ENCODE measurements around the gene POLR2F.

The POLR2F gene

GRCh38 chr22:37985050-37985585 lies 31.6 kb downstream of the POLR2F start:
- peaks cover 3% of the 10 kb centered on the region for H3K36me3 ChIP-seq (ENCODE audit: insufficient read depth, insufficient read length, low read length)
- H3K9ac ChIP-seq (ENCODE audit: insufficient read length, low read depth) = no peak overlapping the region
- no peaks in the 10 kb centered on the region for H3K9me3 ChIP-seq (ENCODE audit: insufficient read depth, low read length)
- TF ChIP-seq YY1 (IDR thresholded peaks at IDR 0.05; ENCODE audit: insufficient read depth, insufficient read length) = no peak
- TF ChIP-seq ZNF274 (IDR thresholded peaks at IDR 0.05; ENCODE audit: low read depth, low read length) = no peak
- no peak for TF ChIP-seq SUZ12 (IDR thresholded peaks at IDR 0.05; ENCODE audit: extremely low read depth, insufficient read depth, insufficient read length)
- no peaks in the 10 kb centered on the region for H3K27me3 ChIP-seq (ENCODE audit: insufficient read depth, insufficient read length)
- DNase-seq (ENCODE audit: low read depth, low spot score) = no peak
- peaks cover 33% of the 10 kb centered on the region for H3K4me1 ChIP-seq (ENCODE audit: insufficient read depth, insufficient read length)
- no peak overlapping the region for H3K4me3 ChIP-seq (ENCODE audit: insufficient read length, low read depth)

GRCh38 chr22:37985751-37986281 lies 32.3 kb downstream of the POLR2F start:
- no peaks in the 10 kb centered on the region for H3K9me3 ChIP-seq (ENCODE audit: insufficient read depth, low read length)
- no peak for TF ChIP-seq ZNF274 (IDR thresholded peaks at IDR 0.05; ENCODE audit: low read depth, low read length)
- TF ChIP-seq SUZ12 (IDR thresholded peaks at IDR 0.05; ENCODE audit: extremely low read depth, insufficient read depth, insufficient read length) = no peak
- no peak for TF ChIP-seq YY1 (IDR thresholded peaks at IDR 0.05; ENCODE audit: insufficient read depth, insufficient read length)
- peaks cover 32% of the 10 kb centered on the region for H3K4me1 ChIP-seq (ENCODE audit: insufficient read depth, insufficient read length)
- peaks cover 2% of the 10 kb centered on the region for H3K36me3 ChIP-seq (ENCODE audit: insufficient read depth, insufficient read length, low read length)
- H3K4me3 ChIP-seq (ENCODE audit: insufficient read length, low read depth) = no peak overlapping the region
- no peak for DNase-seq (ENCODE audit: low read depth, low spot score)
- no peaks in the 10 kb centered on the region for H3K27me3 ChIP-seq (ENCODE audit: insufficient read depth, insufficient read length)
- no peak overlapping the region for H3K9ac ChIP-seq (ENCODE audit: insufficient read length, low read depth)

GRCh38 chr22:37986371-37986770 lies 32.9 kb downstream of the POLR2F start:
- Histone ChIP-seq H3K9ac (ENCODE audit: insufficient read length, low read depth) (no peak overlapping the region), H3K4me1 (ENCODE audit: insufficient read depth, insufficient read length) (peaks cover 32% of the 10 kb centered on the region), H3K36me3 (ENCODE audit: insufficient read depth, insufficient read length, low read length) (no peaks in the 10 kb centered on the region), H3K9me3 (ENCODE audit: insufficient read depth, low read length) (no peaks in the 10 kb centered on the region), H3K27me3 (ENCODE audit: insufficient read depth, insufficient read length) (no peaks in the 10 kb centered on the region), H3K4me3 (ENCODE audit: insufficient read length, low read depth) (no peak overlapping the region)
- no peak for TF ChIP-seq SUZ12 (IDR thresholded peaks at IDR 0.05; ENCODE audit: extremely low read depth, insufficient read depth, insufficient read length)
- TF ChIP-seq YY1 (IDR thresholded peaks at IDR 0.05; ENCODE audit: insufficient read depth, insufficient read length) = no peak
- no peak for TF ChIP-seq ZNF274 (IDR thresholded peaks at IDR 0.05; ENCODE audit: low read depth, low read length)
- no peak for DNase-seq (ENCODE audit: low read depth, low spot score)

GRCh38 chr22:37989146-37990045 lies 35.9 kb downstream of the POLR2F start:
- no peaks in the 10 kb centered on the region for H3K9me3 ChIP-seq (ENCODE audit: insufficient read depth, low read length)
- H3K4me3 ChIP-seq (ENCODE audit: insufficient read length, low read depth) = no peak overlapping the region
- DNase-seq (ENCODE audit: low read depth, low spot score) = no peak
- H3K4me1 ChIP-seq (ENCODE audit: insufficient read depth, insufficient read length) = peaks cover 23% of the 10 kb centered on the region
- no peaks in the 10 kb centered on the region for H3K27me3 ChIP-seq (ENCODE audit: insufficient read depth, insufficient read length)
- peak overlapping the region; percentile 32 for H3K9ac ChIP-seq (ENCODE audit: insufficient read length, low read depth)
- no peaks in the 10 kb centered on the region for H3K36me3 ChIP-seq (ENCODE audit: insufficient read depth, insufficient read length, low read length)
- no peak for TF ChIP-seq YY1 (IDR thresholded peaks at IDR 0.05; ENCODE audit: insufficient read depth, insufficient read length)
- TF ChIP-seq ZNF274 (IDR thresholded peaks at IDR 0.05; ENCODE audit: low read depth, low read length) = no peak
- no peak for TF ChIP-seq SUZ12 (IDR thresholded peaks at IDR 0.05; ENCODE audit: extremely low read depth, insufficient read depth, insufficient read length)

- no peaks in the 10 kb centered on the region for H3K9me3 ChIP-seq (ENCODE audit: insufficient read depth, low read length)
- no peak overlapping the region for H3K9ac ChIP-seq (ENCODE audit: insufficient read length, low read depth)
- no peak for TF ChIP-seq ZNF274 (IDR thresholded peaks at IDR 0.05; ENCODE audit: low read depth, low read length)
- TF ChIP-seq YY1 (IDR thresholded peaks at IDR 0.05; ENCODE audit: insufficient read depth, insufficient read length) = no peak
- no peak for TF ChIP-seq SUZ12 (IDR thresholded peaks at IDR 0.05; ENCODE audit: extremely low read depth, insufficient read depth, insufficient read length)
- H3K27me3 ChIP-seq (ENCODE audit: insufficient read depth, insufficient read length) = no peaks in the 10 kb centered on the region
- DNase-seq (ENCODE audit: low read depth, low spot score) = no peak
- no peaks in the 10 kb centered on the region for H3K36me3 ChIP-seq (ENCODE audit: insufficient read depth, insufficient read length, low read length)
- no peak overlapping the region for H3K4me3 ChIP-seq (ENCODE audit: insufficient read length, low read depth)
- peaks cover 17% of the 10 kb centered on the region for H3K4me1 ChIP-seq (ENCODE audit: insufficient read depth, insufficient read length)
Measured at GRCh38 chr22:37990301-37990700, 36.8 kb downstream of the POLR2F start.

- Histone ChIP-seq H3K36me3 (ENCODE audit: insufficient read depth, insufficient read length, low read length) (no peaks in the 10 kb centered on the region), H3K9me3 (ENCODE audit: insufficient read depth, low read length) (no peaks in the 10 kb centered on the region), H3K4me1 (ENCODE audit: insufficient read depth, insufficient read length) (peaks cover 20% of the 10 kb centered on the region), H3K9ac (ENCODE audit: insufficient read length, low read depth) (no peak overlapping the region), H3K4me3 (ENCODE audit: insufficient read length, low read depth) (no peak overlapping the region), H3K27me3 (ENCODE audit: insufficient read depth, insufficient read length) (no peaks in the 10 kb centered on the region)
- no peak for TF ChIP-seq SUZ12 (IDR thresholded peaks at IDR 0.05; ENCODE audit: extremely low read depth, insufficient read depth, insufficient read length)
- TF ChIP-seq YY1 (IDR thresholded peaks at IDR 0.05; ENCODE audit: insufficient read depth, insufficient read length) = no peak
- TF ChIP-seq ZNF274 (IDR thresholded peaks at IDR 0.05; ENCODE audit: low read depth, low read length) = no peak
- DNase-seq (ENCODE audit: low read depth, low spot score) = no peak
Measured at GRCh38 chr22:37990862-37991261, 37.4 kb downstream of the POLR2F start.
